Stimulated activated CD8-positive, alpha-beta memory T cell treated with anti-CD3 and anti-CD28 coated beads, Interleukin-4, amount 100 ng/mL, for 24 hours (primary cell): Measurements from ENCODE around the gene SUB1.
"Not testable (repeated sequence)": the region's sequence is repeated elsewhere in the genome, so short reads cannot be mapped to it uniquely, and the experiment has no call there.

Source experiments
- DNase-seq: peaks from one replicate; pipeline ENCODE4 v3.0.0-alpha.2; 2020; ENCODE audit warnings: low read depth

SUB1 gene

GRCh38 chr5:32600054-32600622, 14.8 kb downstream of the SUB1 start:
- no peak for DNase-seq

DNA sequence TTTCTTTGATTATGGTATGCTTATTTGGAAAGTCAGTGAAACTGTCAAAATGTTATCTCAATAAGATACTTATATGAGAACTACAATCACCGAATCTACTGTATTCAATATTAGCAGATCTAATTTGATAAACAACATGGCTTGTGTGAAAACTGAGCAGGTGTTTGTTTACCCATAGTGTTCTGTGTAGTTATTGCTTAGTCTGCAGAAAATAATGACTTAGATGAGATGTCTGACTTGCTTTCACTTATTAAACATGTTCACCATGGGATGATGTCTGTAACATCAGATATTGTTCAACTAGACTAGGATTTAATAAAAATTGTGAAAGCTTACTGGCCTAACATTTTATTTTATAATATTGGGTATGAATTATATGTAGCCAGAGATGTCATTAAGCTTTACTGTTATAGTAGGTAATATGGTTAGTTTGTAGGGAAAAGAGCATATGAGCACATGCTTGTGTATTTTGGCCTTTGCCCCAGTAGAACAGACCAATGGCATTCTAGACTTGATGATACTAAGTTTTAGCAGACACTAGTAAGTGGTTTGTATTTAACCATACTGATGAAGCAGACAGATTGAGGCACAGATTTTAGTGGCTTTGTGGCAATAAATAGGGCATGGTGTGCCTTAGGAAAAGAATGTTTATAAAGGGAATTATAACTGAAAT, 16.4 kb downstream of the SUB1 start:
- DNase-seq = no peak

- no peak for DNase-seq
Observed at GRCh38 chr5:32602906-32603305, 17.5 kb downstream of the SUB1 start.

DNA sequence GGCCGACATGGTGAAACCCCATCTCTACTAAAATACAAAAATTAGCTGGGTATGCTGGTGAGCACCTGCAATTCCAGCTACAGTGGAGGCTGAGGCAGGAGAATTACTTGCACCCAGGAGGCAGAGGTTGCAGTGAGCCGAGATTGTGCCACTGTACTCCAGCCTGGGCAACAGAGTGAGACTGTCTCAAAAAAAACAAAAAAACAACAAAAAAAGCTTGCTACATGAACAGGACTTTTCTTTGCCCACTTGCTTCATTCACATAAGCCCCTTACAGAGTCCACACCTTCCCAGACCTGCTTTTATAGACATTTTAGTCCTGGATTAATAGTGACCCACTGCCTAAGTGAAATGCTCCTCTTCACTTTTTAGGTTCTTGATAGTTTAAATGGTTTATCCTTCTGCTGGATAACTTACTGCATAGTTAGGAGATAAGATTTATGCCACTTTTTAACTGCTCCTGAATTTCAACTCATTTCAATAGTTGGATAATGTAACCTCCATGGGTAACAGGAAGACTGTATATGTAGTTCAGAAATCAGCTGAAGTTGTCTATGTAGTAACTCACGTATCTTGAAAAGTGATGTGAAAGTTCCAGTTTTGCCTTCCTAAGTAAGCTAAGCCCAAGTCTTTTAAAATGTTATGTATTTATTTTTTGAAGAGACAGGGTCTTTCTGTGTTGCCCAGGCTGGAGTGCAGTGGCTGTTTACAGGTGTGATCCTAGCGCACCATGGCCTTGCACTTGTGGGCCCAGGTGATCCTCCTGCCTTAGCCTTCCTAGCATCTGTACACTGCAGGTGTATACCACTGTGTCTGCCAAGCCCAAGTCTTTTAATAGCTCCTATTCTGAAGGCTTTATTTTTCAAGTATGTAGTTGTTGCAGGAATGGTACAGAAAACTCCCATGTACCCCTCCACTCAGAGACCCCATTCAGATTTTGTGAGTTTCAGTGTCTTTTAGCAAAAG, 19.7 kb downstream of the SUB1 start:
- DNase-seq = no peak

GRCh38 chr5:32605766-32606152, 20.4 kb downstream of the SUB1 start:
- DNase-seq = no peak

- no peak for DNase-seq
Observed at GRCh38 chr5:32612134-32612888, 27.0 kb downstream of the SUB1 start.

DNA sequence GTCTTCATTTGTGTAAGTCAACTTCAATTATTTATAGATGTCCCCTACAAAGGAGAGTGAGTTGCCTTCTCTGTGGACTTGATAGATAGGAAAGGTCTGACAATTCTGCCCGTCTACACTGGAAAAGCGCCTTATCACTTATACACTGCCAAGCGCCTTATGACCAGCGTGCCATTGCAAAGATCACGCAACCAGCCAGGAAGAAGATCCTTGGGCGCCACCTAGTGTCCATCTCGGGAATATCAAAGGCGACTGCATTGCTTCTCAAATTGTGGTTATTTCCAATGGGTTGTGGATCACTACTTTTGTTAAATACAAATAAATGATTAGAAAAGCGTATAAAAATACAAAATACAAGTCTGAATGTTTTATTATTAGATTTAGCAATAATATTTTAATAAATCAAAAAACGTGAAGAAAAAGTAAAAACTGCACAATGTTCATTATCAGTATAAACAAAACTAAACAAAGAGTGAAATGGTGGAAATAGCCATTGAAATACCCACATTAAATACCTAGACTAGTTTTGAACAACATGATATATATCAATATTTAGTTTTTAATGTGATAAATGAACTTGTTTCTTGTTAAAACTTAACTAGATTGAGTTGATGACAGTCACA, 27.8 kb downstream of the SUB1 start:
- peak; percentile 73 for DNase-seq

GRCh38 chr5:32615236-32615635, 29.9 kb downstream of the SUB1 start:
- no peak for DNase-seq

DNA sequence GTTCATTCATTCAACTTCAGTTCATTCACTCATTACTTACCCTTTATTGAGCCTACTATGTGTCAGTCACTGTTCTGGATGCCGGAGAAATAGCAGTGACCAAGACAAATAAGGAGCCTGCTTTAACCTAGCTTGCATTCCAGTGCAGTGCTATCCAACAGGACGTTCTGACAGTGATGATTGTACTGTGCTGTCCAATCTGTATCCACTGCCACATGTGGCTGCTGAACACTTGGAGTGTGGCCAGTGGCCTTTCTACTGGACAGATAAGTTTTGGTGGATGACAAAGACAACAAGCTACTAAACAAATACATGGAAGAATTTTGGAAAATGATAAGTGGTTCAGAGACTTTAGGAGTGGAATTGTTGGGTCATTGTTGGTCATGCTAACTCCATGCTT, 33.6 kb downstream of the SUB1 start:
- no peak for DNase-seq

DNA sequence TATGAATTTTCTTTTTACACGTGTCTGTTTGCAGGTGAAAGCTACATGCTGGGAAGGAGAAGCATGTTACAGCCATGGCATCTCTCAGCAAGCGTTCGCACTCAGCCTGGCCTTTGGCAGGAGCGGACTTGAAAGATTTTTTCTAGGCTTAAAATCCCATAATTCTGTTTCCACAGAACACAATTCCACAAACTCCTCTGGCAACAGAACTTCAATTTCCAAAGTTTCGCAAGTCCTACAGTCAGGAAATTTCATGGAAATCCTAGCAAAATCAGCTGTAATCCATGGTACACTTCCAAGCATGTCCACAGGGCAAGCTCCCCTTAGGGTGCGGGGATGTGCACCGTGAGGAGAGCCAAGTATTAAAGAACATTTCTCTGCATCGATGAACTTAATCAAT, 35.9 kb downstream of the SUB1 start:
- DNase-seq = no peak

- DNase-seq = no peak
Observed at GRCh38 chr5:32625106-32625505, 39.7 kb downstream of the SUB1 start.

DNA sequence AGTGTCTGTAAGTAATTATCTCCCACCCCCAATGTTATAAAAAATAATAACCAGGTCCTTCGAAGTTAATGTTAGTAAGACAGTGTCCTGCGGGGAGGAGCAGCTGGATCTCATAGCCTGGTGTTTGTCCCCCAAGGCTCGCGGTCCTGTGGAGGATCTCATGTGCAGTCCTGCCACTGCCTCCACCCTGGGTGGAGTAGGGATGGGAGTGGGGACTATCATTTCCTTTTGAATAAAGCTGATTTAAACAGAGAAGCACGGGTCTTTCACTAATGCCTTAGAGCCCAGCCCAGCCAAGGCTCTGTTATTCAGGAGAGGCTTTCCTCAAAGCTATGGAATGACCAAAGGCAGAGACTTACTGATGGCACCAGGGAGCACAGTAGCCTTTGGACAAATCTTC, 40.2 kb downstream of the SUB1 start:
- no peak for DNase-seq

- no peak for DNase-seq
Observed at GRCh38 chr5:32627219-32627870, 42.0 kb downstream of the SUB1 start.

- no peak for DNase-seq
Observed at GRCh38 chr5:32628049-32628844, 42.9 kb downstream of the SUB1 start.

DNA sequence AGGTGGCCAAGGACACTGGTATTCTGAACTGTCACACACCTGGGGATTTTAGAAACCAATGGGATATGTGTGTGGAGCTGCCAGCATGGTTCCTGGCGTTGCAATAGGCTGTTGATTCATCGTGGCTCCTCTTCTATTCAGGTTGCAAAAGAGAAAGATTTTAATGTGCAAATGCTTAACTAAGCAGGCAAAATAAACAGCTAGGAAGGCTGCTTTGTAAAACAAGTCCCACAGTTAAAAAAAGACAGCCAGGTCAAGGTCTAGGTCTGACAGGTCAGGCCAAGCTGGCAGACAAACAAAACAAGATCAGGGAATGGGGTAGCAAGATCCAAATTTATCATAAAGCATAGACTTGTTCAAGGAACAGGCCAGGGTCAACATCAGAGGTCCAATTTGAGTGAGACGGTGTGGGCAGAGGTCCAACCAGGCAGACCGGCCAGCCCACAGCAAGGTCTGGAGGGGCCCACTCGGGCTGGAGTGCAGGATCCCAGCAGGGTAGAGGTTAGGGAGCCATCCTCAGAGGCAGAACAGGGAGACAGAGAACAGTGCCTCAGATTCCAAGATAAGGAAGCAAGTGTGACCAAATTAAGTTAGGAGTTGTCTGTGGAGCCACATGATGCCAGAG, 45.6 kb downstream of the SUB1 start:
- no peak for DNase-seq

GRCh38 chr5:32633017-32633416, 47.7 kb downstream of the SUB1 start:
- DNase-seq = not testable (repeated sequence)

GRCh38 chr5:32638309-32638708, 53.0 kb downstream of the SUB1 start:
- DNase-seq = no peak

GRCh38 chr5:32639943-32640342, 54.6 kb downstream of the SUB1 start:
- DNase-seq = no peak

GRCh38 chr5:32642276-32643002, 57.1 kb downstream of the SUB1 start:
- no peak for DNase-seq
